Stimulated activated CD4-positive, alpha-beta T cell treated with anti-CD3 and anti-CD28 coated beads, Interleukin-2, amount 100 ng/mL, for 24 hours (primary cell): ENCODE data around the gene TTC17.

Experiments used
- DNase-seq, 2 donors: peaks; one replicate each; pipeline ENCODE4 v3.0.0-alpha.2; 2020

The TTC17 gene

GRCh38 chr11:43541993-43542392, 183.3 kb downstream of the TTC17 start:
- DNase-seq: no peak

DNA sequence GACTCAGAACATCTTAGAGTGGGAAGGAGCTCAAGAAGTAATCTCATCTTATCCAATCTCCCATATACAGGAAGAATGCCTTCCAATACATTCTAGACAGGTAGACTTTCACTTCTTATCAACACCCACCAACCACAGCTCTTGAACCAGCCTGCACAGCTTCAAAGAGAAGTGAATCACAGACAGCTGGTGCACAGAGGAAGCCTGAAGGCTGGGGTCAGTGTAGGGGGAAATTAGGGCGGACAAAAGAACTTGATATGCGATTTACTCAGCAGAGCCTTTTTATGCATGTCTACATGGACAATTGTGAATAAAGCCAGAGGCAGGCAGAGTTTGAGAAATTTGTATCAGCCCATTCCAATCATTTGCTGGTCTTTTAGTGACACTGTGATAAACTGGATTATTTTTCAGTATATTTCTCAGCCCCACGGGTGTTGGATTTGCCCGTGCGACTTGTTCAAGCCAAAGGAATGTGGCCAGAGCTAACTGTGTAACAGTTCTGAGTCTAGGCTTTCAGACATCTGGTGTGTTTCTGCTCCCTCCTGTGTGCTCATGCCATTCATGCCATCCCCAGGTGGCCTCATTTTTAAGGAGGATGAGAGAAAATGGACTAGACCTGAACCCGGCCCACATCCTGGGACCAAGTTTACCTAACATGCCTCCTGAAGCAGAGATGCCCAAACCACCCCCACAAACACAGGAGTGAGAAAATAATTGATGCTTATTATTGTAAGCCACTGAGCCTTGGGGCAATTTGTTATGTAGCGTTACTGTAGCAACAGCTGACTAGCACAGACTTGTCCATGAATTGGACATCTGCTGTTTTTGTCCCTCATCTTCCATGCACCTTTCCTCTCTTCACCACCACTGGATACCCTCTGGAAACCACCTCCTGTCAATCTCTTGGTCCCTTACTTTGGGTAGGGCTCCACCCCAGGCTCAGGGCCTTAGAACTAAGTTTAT, 184.3 kb downstream of the TTC17 start:
- DNase-seq: no peak
